Epithelial cell of esophagus (primary cell): ENCODE data around the gene TNFAIP1.

Experiments
- DNase-seq: peaks from one replicate; pipeline ENCODE4 v3.0.0; 2010; ENCODE audit warnings: low read depth
- H3K4me3 ChIP-seq: 2 replicates; pipeline ENCODE4 v1.5.1; 2011; ENCODE audit warnings: mild to moderate bottlenecking, low read length, control low read depth
- CTCF ChIP-seq: IDR thresholded peaks from 2 replicates; pipeline ENCODE4 v1.5.1; 2011; ENCODE audit warnings: low read depth, mild to moderate bottlenecking, low read length, control low read depth, inconsistent platforms; ENCODE audit not compliant: insufficient read depth; ENCODE audit errors: missing control alignments

The TNFAIP1 gene

GRCh38 chr17:28363186-28363585 lies 27.6 kb downstream of the TNFAIP1 start:
- no peak overlapping the region for H3K4me3 ChIP-seq
- DNase-seq, result no peak
- no peak for TF ChIP-seq CTCF

- H3K4me3 ChIP-seq, result no peak overlapping the region
- TF ChIP-seq CTCF, result no peak
- DNase-seq, result no peak
Observed at GRCh38 chr17:28363776-28364650, 28.5 kb downstream of the TNFAIP1 start.

GRCh38 chr17:28364665-28365363 lies 29.3 kb downstream of the TNFAIP1 start, which contains the start of gene SEBOX:
Gene SEBOX, minus strand, starts transcription at chr17:28365199. Its CDS starts 48 bp downstream, at chr17:28365151.
- H3K4me3 ChIP-seq, result no peak within 1 kb of the TSS
- TF ChIP-seq CTCF, result no peak
- DNase-seq, result no peak

GRCh38 chr17:28365487-28365886 lies 29.9 kb downstream of the TNFAIP1 start:
- no peak for DNase-seq
- no peak overlapping the region for H3K4me3 ChIP-seq
- no peak for TF ChIP-seq CTCF

GRCh38 chr17:28366605-28367004 lies 31.0 kb downstream of the TNFAIP1 start:
- H3K4me3 ChIP-seq, result no peak overlapping the region

GRCh38 chr17:28367641-28368305 lies 32.2 kb downstream of the TNFAIP1 start:
- no peak overlapping the region for H3K4me3 ChIP-seq
- no peak for TF ChIP-seq CTCF
- DNase-seq, result no peak

More at GRCh38 chr17:28366605-28367004, 31.0 kb downstream of the TNFAIP1 start:
- DNase-seq, result no peak
- peak; percentile 11 for TF ChIP-seq CTCF
